Endodermal cell (in vitro differentiated cells): ENCODE measurements around the gene CERS5. TPM values are rescaled to one million over a fixed set of nuclear protein-coding genes. Genes with fewer than 3 reads are reported as not detected.

ENCODE experiments used
- DNase-seq: peaks from one replicate; pipeline ENCODE4 v3.0.0-alpha.2; 2017
- H3K27ac ChIP-seq: 2 replicates; pipeline ENCODE4 v1.5.1; 2013; ENCODE audit warnings: mild to moderate bottlenecking, low read depth, low read length, moderate library complexity
- H3K27me3 ChIP-seq: 2 replicates; pipeline ENCODE4 v1.6.1; 2013; ENCODE audit warnings: mild to moderate bottlenecking, low read length, moderate library complexity; ENCODE audit not compliant: insufficient read depth, control insufficient read depth, poor library complexity, severe bottlenecking
- H3K36me3 ChIP-seq: 2 replicates; pipeline ENCODE4 v1.7.0; 2013; ENCODE audit warnings: mild to moderate bottlenecking, low read length, moderate library complexity; ENCODE audit not compliant: control insufficient read depth, insufficient read depth
- H3K4me1 ChIP-seq: one replicate; pipeline ENCODE4 v1.7.0; 2013; ENCODE audit warnings: low read length; ENCODE audit not compliant: control insufficient read depth, insufficient read depth
- H3K4me3 ChIP-seq: 2 replicates; pipeline ENCODE4 v1.5.1; 2013; ENCODE audit warnings: mild to moderate bottlenecking, low read length, moderate library complexity
- H3K9ac ChIP-seq: 2 replicates; pipeline ENCODE4 v1.6.1; 2013; ENCODE audit warnings: mild to moderate bottlenecking, low read length, moderate library complexity; ENCODE audit not compliant: poor library complexity, severe bottlenecking; ENCODE audit errors: extremely low read depth
- H3K9me3 ChIP-seq: 2 replicates; pipeline ENCODE4 v1.6.1; 2013; ENCODE audit warnings: mild to moderate bottlenecking, low read length, moderate library complexity; ENCODE audit not compliant: control insufficient read depth
- H3K27ac Mint-ChIP-seq: 2 replicates; pipeline ENCODE4 v1.8.0; 2020; ENCODE audit warnings: mixed read lengths
- H3K27me3 Mint-ChIP-seq: 2 replicates; pipeline ENCODE4 v1.8.0; 2021; ENCODE audit warnings: mild to moderate bottlenecking, mixed read lengths; ENCODE audit not compliant: insufficient read depth
- H3K36me3 Mint-ChIP-seq: 2 replicates; pipeline ENCODE4 v1.8.0; 2020; ENCODE audit warnings: low read depth, mixed read lengths
- H3K4me1 Mint-ChIP-seq: 2 replicates; pipeline ENCODE4 v1.8.0; 2020; ENCODE audit warnings: mixed read lengths
- H3K4me3 Mint-ChIP-seq: 2 replicates; pipeline ENCODE4 v1.8.0; 2020; ENCODE audit warnings: mild to moderate bottlenecking, moderate library complexity, mixed read lengths
- H3K9me3 Mint-ChIP-seq: 2 replicates; pipeline ENCODE4 v1.8.0; 2020; ENCODE audit warnings: mild to moderate bottlenecking, mixed read lengths
- whole genome bisulfite sequencing, 2 experiments: methylation state at CpG; one replicate each; pipeline versions ENCODE4 v1.1.5 to v1.1.7; 2013; ENCODE audit warnings: missing lambda C conversion rate in 2 of 2, mixed read lengths in 1 of 2; ENCODE audit not compliant: insufficient coverage in 1 of 2, insufficient read length in 1 of 2; 5-methylcytosine and 5-hydroxymethylcytosine counted together
- total RNA-seq, 2 donors: library from RNA; stranded (reverse); fragmentation: NEBNext Ultra II Directional in 1 of 2; extraction: Animal tissue kit (Norgen Biotek cat#: 25700) in 1 of 2; gene quantifications; 2 replicates in 1 of 2; 3 replicates in 1 of 2; pipeline ENCODE4 v1.2.1, GENCODE V29; 2021
- TF ChIP-seq, protein P1 (sequence below): fragments of 200-600 bp; sonication (generic); conservative IDR thresholded peaks from 2 replicates; pipeline ENCODE4 v1.5.0; 2021; ENCODE audit warnings: antibody characterized with exemption, mild to moderate bottlenecking

CERS5 gene
- total RNA-seq, 2 donors from 2014 or later, result 59.7 to 65.5 TPM

GRCh38 chr12:50087151-50087550, 80.0 kb downstream of the CERS5 start:
- H3K27me3 Mint-ChIP-seq, result peaks cover 7% of the 10 kb centered on the region
- Histone ChIP-seq H3K27ac (no peak overlapping the region), H3K9ac (no peak overlapping the region), H3K4me1 (no peaks in the 10 kb centered on the region), H3K9me3 (no peaks in the 10 kb centered on the region), H3K4me3 (no peak overlapping the region), H3K27me3 (no peaks in the 10 kb centered on the region), H3K36me3 (peaks cover 54% of the 10 kb centered on the region)
- TF ChIP-seq, protein P1, sequence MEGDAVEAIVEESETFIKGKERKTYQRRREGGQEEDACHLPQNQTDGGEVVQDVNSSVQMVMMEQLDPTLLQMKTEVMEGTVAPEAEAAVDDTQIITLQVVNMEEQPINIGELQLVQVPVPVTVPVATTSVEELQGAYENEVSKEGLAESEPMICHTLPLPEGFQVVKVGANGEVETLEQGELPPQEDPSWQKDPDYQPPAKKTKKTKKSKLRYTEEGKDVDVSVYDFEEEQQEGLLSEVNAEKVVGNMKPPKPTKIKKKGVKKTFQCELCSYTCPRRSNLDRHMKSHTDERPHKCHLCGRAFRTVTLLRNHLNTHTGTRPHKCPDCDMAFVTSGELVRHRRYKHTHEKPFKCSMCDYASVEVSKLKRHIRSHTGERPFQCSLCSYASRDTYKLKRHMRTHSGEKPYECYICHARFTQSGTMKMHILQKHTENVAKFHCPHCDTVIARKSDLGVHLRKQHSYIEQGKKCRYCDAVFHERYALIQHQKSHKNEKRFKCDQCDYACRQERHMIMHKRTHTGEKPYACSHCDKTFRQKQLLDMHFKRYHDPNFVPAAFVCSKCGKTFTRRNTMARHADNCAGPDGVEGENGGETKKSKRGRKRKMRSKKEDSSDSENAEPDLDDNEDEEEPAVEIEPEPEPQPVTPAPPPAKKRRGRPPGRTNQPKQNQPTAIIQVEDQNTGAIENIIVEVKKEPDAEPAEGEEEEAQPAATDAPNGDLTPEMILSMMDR, result no peak
- DNase-seq, result no peak
- H3K4me3 Mint-ChIP-seq, result no peak overlapping the region
- H3K4me1 Mint-ChIP-seq, result peaks cover 4% of the 10 kb centered on the region
- no peaks in the 10 kb centered on the region for H3K9me3 Mint-ChIP-seq
- H3K27ac Mint-ChIP-seq, result no peak overlapping the region
- H3K36me3 Mint-ChIP-seq, result peaks cover 58% of the 10 kb centered on the region
- WGBS, 2 experiments, result 94 to 96% methylated on average over 8 to 9 of the region's 9 CpGs

GRCh38 chr12:50086148-50086547, 81.0 kb downstream of the CERS5 start:
- TF ChIP-seq, protein P1, result no peak
- WGBS, 2 experiments, result 92 to 94% methylated on average over 2 to 5 of the region's 5 CpGs
- DNase-seq, result no peak
- Histone ChIP-seq H3K9ac (no peak overlapping the region), H3K9me3 (no peaks in the 10 kb centered on the region), H3K36me3 (peaks cover 44% of the 10 kb centered on the region), H3K4me1 (no peaks in the 10 kb centered on the region), H3K4me3 (peak overlapping the region; percentile 100), H3K27ac (no peak overlapping the region), H3K27me3 (no peaks in the 10 kb centered on the region)
- H3K9me3 Mint-ChIP-seq, result no peaks in the 10 kb centered on the region
- H3K4me1 Mint-ChIP-seq, result peaks cover 4% of the 10 kb centered on the region
- H3K36me3 Mint-ChIP-seq, result peaks cover 48% of the 10 kb centered on the region
- H3K4me3 Mint-ChIP-seq, result peak overlapping the region; percentile 79
- peaks cover 17% of the 10 kb centered on the region for H3K27me3 Mint-ChIP-seq
- peak overlapping the region; percentile 88 for H3K27ac Mint-ChIP-seq

DNA sequence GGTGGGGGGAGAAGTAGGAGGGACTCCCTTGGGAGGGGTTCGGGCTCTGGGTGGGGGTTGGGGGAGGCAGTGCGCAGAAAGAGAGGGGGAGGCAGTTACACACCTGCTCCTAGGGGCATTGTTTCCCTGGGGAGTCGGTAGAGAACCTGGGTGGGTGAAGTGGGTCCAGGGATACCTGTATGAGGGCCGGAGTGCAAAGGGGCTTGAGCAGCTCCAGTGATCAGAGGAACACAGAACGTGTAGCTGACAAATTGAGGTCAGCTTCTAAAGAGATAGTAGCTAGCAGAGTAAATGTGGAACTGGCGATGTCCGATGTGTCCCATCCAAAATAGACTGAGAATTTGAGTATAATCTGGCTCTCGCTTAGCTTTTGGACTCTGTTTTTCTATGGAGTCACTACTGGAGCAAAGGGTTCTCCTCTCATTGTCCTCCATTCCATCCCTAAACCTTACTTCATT, 81.5 kb downstream of the CERS5 start:
- peak overlapping the region; percentile 97 for H3K27ac ChIP-seq
- peaks cover 44% of the 10 kb centered on the region for H3K36me3 Mint-ChIP-seq

More for the DNA sequence above, 81.5 kb downstream of the CERS5 start:
- Mint-ChIP-seq H3K27me3 (peaks cover 21% of the 10 kb centered on the region), H3K9me3 (no peaks in the 10 kb centered on the region), H3K4me3 (peak overlapping the region; percentile 79), H3K4me1 (peaks cover 4% of the 10 kb centered on the region), H3K27ac (peak overlapping the region; percentile 88)
- no peaks in the 10 kb centered on the region for H3K4me1 ChIP-seq
- H3K36me3 ChIP-seq, result peaks cover 42% of the 10 kb centered on the region
- WGBS, 2 experiments, result 30 to 35% methylated on average over 6 to 8 of the region's 8 CpGs
- H3K27me3 ChIP-seq, result no peaks in the 10 kb centered on the region
- TF ChIP-seq, protein P1, result no peak
- H3K4me3 ChIP-seq, result peak overlapping the region; percentile 100
- peak overlapping the region; percentile 18 for H3K9ac ChIP-seq
- H3K9me3 ChIP-seq, result no peaks in the 10 kb centered on the region
- no peak for DNase-seq
